HFFc6 (cell line): ENCODE measurements around the gene ST8SIA4. TPM values are rescaled to one million over a fixed set of nuclear protein-coding genes. Genes with fewer than 3 reads are reported as not detected.

Experiments
- DNase-seq: peaks from one replicate; pipeline ENCODE4 v3.0.0-alpha.2; 2018
- H3K27ac Mint-ChIP-seq: 2 replicates; pipeline ENCODE4 v1.8.0; 2020; ENCODE audit warnings: mild to moderate bottlenecking, mixed read lengths
- H3K27me3 Mint-ChIP-seq: 2 replicates; pipeline ENCODE4 v1.8.0; 2021; ENCODE audit warnings: mild to moderate bottlenecking, moderate library complexity, mixed read lengths; ENCODE audit not compliant: insufficient read depth
- H3K36me3 Mint-ChIP-seq: 2 replicates; pipeline ENCODE4 v1.8.0; 2021; ENCODE audit warnings: low read depth, mixed read lengths
- H3K4me1 Mint-ChIP-seq: 2 replicates; pipeline ENCODE4 v1.8.0; 2020; ENCODE audit warnings: low read depth, mixed read lengths
- H3K4me3 Mint-ChIP-seq: 2 replicates; pipeline ENCODE4 v1.8.0; 2020; ENCODE audit warnings: mild to moderate bottlenecking, moderate library complexity, mixed read lengths
- H3K9me3 Mint-ChIP-seq: 2 replicates; pipeline ENCODE4 v1.8.0; 2020; ENCODE audit warnings: mild to moderate bottlenecking, mixed read lengths
- total RNA-seq, 6 experiments: library from RNA; stranded (reverse); fragmentation: NEBNext Ultra II Directional; extraction: Animal tissue kit (Norgen Biotek cat#: 25700); gene quantifications; 2 replicates in 1 of 6; 3 replicates in 5 of 6; pipeline ENCODE4 v1.2.3, GENCODE V29; 2021
- TF ChIP-seq, protein P1 (sequence below): fragments of 200-600 bp; sonication (generic); IDR thresholded peaks from 2 replicates; pipeline ENCODE4 v1.5.0; 2021; ENCODE audit warnings: antibody characterized with exemption, mild to moderate bottlenecking

The ST8SIA4 gene
- total RNA-seq, 6 experiments from 2014 or later: not detected

DNA sequence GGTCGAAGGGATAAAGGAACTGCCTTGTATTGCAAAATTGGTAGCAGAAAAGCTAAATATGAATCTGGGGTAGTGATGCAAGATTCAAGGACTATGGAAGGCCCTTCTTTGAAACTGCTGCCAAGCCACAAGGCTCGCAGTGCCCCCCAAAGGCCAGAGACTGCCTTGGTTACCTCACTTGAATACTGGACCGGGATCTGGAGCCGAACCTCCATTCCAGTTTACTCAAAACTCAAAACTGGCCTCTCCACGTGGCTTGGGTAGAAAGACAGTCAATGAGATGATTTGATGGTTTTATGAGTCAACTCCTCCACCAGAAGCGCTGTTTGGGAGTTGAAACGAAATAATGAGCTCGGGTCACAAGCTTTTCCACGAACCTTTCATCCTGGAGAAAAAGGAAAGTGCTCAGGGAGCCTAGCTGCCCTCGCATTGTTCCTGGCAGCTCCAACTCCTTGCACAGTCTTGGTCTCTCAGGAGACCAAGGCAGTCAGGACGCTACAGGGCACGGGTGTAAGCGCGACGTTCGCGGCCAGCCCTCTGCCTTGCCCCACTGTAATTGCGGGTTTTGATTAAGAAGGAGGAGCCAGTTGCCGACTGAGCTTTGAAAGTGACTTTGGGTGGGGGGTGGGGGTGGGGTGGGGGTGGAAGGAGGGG, 2.8 kb downstream of the ST8SIA4 start:
- H3K36me3 Mint-ChIP-seq: no peaks in the 10 kb centered on the region
- no peaks in the 10 kb centered on the region for H3K4me1 Mint-ChIP-seq
- H3K9me3 Mint-ChIP-seq: peaks cover 12% of the 10 kb centered on the region
- no peak for DNase-seq
- H3K27me3 Mint-ChIP-seq: peaks cover 15% of the 10 kb centered on the region
- no peak overlapping the region for H3K27ac Mint-ChIP-seq
- TF ChIP-seq, protein P1, sequence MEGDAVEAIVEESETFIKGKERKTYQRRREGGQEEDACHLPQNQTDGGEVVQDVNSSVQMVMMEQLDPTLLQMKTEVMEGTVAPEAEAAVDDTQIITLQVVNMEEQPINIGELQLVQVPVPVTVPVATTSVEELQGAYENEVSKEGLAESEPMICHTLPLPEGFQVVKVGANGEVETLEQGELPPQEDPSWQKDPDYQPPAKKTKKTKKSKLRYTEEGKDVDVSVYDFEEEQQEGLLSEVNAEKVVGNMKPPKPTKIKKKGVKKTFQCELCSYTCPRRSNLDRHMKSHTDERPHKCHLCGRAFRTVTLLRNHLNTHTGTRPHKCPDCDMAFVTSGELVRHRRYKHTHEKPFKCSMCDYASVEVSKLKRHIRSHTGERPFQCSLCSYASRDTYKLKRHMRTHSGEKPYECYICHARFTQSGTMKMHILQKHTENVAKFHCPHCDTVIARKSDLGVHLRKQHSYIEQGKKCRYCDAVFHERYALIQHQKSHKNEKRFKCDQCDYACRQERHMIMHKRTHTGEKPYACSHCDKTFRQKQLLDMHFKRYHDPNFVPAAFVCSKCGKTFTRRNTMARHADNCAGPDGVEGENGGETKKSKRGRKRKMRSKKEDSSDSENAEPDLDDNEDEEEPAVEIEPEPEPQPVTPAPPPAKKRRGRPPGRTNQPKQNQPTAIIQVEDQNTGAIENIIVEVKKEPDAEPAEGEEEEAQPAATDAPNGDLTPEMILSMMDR: no peak
- no peak overlapping the region; the same call in 1 of the 2 replicates for H3K4me3 Mint-ChIP-seq

DNA sequence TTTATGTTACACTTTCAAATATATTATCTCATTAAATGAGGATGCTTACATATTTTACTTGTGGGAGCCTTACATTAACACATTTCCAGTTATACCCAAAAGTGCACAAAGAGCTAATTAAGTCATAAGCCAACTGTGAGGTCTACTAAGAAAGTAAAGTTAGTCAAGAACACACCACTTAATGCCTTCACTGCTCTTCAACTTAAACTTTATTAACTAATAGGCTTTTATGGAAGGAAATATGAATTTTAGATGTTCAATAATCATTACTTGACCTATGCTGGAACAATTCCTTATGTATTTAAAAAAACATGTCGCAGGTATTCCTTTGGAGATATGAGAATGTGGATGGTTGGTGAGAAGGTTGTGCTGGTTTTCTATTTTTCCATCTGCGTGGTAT, 3.4 kb downstream of the ST8SIA4 start:
- TF ChIP-seq, protein P1: no peak
- DNase-seq: no peak
- Mint-ChIP-seq H3K4me3 (no peak overlapping the region), H3K4me1 (no peaks in the 10 kb centered on the region), H3K27ac (no peak overlapping the region), H3K27me3 (peaks cover 15% of the 10 kb centered on the region), H3K9me3 (peaks cover 12% of the 10 kb centered on the region), H3K36me3 (no peaks in the 10 kb centered on the region)

DNA sequence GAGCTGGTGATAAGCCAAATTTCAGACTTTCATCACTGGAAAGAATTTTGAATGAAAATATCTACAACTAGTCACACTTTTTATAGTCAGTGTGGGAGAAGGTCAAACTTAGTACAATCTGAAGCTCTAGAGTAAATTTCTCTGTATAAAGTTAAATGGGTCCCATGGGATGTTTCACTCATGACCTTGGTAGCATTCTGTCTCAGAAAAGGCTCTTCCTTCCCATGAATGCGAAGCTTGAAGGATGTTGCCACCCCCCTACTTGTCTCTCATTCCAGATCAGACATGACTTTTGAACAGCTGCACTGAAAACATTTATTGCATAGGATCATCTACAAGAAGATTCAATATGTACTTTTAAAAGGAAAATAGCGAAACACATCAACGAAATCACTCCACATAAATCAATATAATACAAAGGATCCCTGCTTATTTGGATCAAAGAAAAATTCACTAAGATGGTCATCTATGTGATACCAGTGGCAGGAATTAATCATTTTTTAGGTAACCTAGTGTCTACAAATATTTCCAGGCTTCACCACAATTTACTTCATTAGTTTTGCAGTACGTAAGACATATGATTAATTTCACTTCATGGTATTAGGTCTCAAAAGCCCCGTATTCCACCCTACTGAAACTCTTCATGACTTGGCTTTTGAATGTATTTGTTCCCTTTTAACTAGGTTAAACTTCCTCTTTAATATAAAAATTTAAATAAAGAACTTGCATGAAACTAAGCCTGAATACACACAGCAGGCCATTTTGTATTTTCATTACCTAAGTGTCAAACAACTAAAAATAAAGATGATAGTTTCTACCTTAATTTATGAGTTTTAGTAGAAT, 4.4 kb downstream of the ST8SIA4 start:
- peaks cover 12% of the 10 kb centered on the region for H3K9me3 Mint-ChIP-seq
- TF ChIP-seq, protein P1: no peak
- H3K27ac Mint-ChIP-seq: no peak overlapping the region
- DNase-seq: no peak
- no peaks in the 10 kb centered on the region for H3K36me3 Mint-ChIP-seq
- peaks cover 13% of the 10 kb centered on the region for H3K27me3 Mint-ChIP-seq
- H3K4me1 Mint-ChIP-seq: no peaks in the 10 kb centered on the region
- H3K4me3 Mint-ChIP-seq: no peak overlapping the region

DNA sequence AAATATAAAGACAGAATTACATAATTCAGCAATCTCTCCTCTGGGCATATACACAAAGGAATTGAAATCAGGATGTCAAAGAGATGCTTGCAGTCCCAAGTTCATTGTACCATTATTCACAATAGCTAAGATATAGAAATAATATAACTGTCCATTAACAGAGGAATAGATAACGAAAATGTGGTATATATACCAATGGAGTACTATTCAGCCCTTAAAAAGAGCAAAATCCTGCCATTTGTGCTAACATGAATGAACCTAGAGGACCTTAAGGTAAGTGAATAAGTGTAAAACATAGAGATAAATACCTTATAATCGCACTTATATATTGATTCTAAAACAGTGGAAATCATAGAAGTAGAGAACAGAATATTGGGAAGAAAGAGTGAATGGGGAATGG, 7.0 kb downstream of the ST8SIA4 start:
- H3K4me1 Mint-ChIP-seq: no peaks in the 10 kb centered on the region
- no peak overlapping the region for H3K4me3 Mint-ChIP-seq
- DNase-seq: no peak
- TF ChIP-seq, protein P1: no peak
- peaks cover under 1% of the 10 kb centered on the region for H3K27me3 Mint-ChIP-seq
- no peaks in the 10 kb centered on the region for H3K36me3 Mint-ChIP-seq
- peaks cover 5% of the 10 kb centered on the region for H3K9me3 Mint-ChIP-seq
- H3K27ac Mint-ChIP-seq: no peak overlapping the region

DNA sequence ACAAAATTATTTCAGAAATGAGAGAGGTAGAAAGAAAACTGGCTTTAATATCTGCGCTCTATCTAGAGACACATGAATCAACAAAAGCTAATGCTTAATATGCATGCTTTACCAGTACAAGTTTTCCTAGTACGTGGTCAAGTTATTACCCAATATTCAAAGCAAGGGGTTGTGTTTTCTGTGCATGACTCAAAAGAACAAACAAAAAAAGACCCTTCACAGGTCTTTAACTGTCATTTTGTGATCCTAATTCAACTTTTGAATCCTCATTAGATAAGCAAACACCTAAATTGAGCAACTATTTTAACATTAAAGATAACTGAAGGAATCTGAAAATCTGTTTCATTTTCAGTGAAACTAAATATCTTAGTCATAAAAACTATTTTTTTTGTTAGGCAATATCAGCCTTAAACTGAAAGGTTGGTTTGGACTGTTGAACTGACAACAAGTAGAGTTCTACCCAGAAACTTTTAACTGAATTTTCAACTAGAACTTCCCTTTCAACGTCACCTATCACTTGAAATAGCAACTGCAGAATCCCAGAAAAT, 12.5 kb downstream of the ST8SIA4 start:
- H3K27ac Mint-ChIP-seq: no peak overlapping the region
- no peaks in the 10 kb centered on the region for H3K36me3 Mint-ChIP-seq
- TF ChIP-seq, protein P1: no peak
- H3K9me3 Mint-ChIP-seq: peaks cover 6% of the 10 kb centered on the region; the same call in 1 of the 2 replicates
- H3K4me3 Mint-ChIP-seq: no peak overlapping the region
- no peaks in the 10 kb centered on the region for H3K4me1 Mint-ChIP-seq
- H3K27me3 Mint-ChIP-seq: no peaks in the 10 kb centered on the region
- DNase-seq: no peak
